PFSK-1 (cell line): ENCODE measurements around the gene HNF1A.

ENCODE experiments used
- FOXP2 ChIP-seq: optimal IDR thresholded peaks from 2 replicates; pipeline ENCODE3; 2011; ENCODE audit warnings: borderline replicate concordance, control low read depth, inconsistent platforms; ENCODE audit not compliant: insufficient read depth; ENCODE audit errors: extremely low read length, extremely low read depth
- POLR2AphosphoS5 ChIP-seq: IDR thresholded peaks from 2 replicates; pipeline ENCODE4 v1.6.1; 2012; ENCODE audit warnings: low read depth, mild to moderate bottlenecking, control low read depth, low read length, moderate library complexity
- REST ChIP-seq, 2 experiments: IDR thresholded peaks; 2 replicates each; pipeline versions ENCODE4 v1.6.1 to v1.8.0; 2011 to 2012; ENCODE audit warnings: low read depth in 2 of 2, low read length in 2 of 2, control low read depth in 1 of 2, inconsistent platforms in 1 of 2, mild to moderate bottlenecking in 1 of 2, moderate library complexity in 1 of 2; ENCODE audit not compliant: insufficient read depth in 1 of 2
- SIN3A ChIP-seq: IDR thresholded peaks from 2 replicates; pipeline ENCODE4 v1.6.1; 2012; ENCODE audit warnings: mild to moderate bottlenecking, low read length, moderate library complexity, borderline replicate concordance; ENCODE audit not compliant: insufficient read depth
- TAF1 ChIP-seq: IDR thresholded peaks from 2 replicates; pipeline ENCODE4 v1.6.1; 2012; ENCODE audit warnings: low read length, control low read depth, borderline replicate concordance; ENCODE audit not compliant: insufficient read depth

Gene HNF1A

DNA sequence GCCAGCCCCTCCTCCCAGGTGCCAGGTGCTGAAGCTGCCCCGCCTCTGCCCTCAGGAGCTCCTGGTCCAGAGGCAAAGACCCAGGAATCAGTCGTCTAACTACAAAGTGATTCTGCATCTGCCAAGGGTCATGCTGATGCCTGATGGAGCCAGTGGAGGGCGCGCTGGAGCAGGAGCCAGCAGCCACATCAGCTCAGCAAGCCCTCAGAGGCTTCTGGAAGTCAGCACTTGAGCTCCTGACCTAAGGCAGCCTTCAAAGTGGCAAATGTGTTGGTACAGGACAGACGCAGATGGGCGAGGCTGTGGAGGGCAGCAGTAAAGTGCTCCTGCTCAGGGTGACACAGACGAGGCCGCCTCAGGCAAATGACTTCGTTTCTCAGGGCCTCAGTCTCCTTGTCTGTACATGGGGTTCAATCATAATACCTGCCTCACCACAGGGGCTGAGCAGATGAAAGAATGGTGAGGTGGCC, 27.0 kb downstream of the HNF1A start:
- TF ChIP-seq SIN3A (no peak), REST (IDR thresholded peaks at IDR 0.05; ENCODE audit: insufficient read depth in 1 of 2, low read depth in 2 of 2, low read length in 2 of 2) (no peak), FOXP2 (no peak), POLR2AphosphoS5 (no peak), TAF1 (no peak)

DNA sequence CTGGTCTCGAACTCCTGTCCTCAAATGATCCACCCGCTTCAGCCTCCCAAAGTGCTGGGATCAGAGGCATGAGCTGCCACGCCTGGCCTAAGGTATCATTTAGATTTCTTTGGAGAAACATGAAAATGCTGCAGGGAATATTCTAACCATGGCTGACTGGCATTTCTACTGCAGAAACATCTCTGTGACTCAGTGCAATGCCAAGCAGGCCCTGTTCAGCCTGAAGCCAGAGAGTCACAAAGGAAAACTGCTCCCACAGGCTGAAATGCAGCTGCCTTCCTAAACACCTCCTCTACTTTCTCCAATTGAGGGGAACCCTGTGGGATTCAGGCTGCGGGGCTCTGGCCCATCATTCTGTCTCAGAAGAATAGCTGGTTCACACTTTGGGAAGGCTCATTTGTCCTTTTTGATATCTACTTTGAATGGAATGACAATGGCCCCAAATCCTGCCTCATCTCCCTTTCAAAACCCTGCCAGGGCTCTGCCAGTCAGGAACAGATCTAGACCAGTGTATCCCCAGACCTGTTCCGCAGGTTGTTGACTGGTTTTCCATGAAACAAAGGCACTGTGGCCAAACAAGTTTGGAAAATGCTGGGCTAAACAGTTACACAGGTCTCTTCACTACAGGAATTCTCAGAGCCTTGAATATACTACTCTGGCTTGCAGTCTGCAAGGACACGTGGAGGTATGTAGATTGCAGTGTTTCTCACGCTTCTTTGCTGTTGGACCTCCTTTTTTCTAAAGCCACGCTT, 30.2 kb downstream of the HNF1A start:
- TF ChIP-seq SIN3A, result no peak
- TF ChIP-seq FOXP2, result no peak
- TF ChIP-seq TAF1, result no peak
- TF ChIP-seq POLR2AphosphoS5, result no peak
- no peak for TF ChIP-seq REST (IDR thresholded peaks at IDR 0.05; ENCODE audit: insufficient read depth in 1 of 2, low read depth in 2 of 2, low read length in 2 of 2)

DNA sequence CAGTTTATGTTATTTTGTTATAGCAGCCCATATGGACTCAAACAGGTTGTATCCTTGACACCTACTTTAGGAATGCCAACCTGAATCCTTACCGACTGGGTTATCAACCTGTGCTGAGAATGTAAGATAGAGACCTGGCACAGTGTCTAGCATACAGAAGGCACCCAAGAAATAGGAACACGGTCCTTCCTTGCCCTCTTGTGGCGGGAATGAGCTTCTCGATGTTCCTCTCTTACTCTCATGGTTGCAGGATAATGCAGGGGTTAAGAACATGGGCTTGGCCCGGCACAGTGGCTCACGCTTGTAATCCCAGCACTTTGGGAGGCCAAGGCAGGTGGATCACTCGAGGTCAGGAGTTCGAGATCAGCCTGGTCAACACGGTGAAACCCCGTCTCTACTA, 31.4 kb downstream of the HNF1A start:
- TF ChIP-seq REST (IDR thresholded peaks at IDR 0.05; ENCODE audit: insufficient read depth in 1 of 2, low read depth in 2 of 2, low read length in 2 of 2) (no peak), TAF1 (no peak), SIN3A (no peak), POLR2AphosphoS5 (no peak), FOXP2 (no peak)

DNA sequence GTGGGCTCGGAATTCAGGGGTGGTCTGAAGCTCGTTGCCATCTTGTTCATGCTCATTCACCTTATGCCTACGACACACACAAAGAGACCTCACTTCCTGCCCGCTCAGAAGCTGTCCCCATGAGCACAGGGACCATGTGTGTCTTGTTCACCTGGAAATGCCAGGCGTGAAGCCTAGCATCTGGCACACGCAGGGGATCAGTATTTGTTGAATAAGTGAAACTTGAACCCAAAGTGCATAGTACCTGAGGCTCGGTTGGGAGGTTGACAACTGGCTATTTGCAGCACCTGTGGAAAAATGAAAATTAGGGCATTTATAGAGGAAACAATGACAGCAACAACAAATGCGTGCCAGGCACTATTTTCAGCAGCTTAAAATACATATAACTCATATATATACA, 32.5 kb downstream of the HNF1A start:
- TF ChIP-seq REST (IDR thresholded peaks at IDR 0.05; ENCODE audit: insufficient read depth in 1 of 2, low read depth in 2 of 2, low read length in 2 of 2) (no peak), SIN3A (no peak), FOXP2 (no peak), POLR2AphosphoS5 (no peak), TAF1 (no peak)

- TF ChIP-seq REST (IDR thresholded peaks at IDR 0.05; ENCODE audit: insufficient read depth in 1 of 2, low read depth in 2 of 2, low read length in 2 of 2) (no peak), SIN3A (no peak), POLR2AphosphoS5 (no peak), TAF1 (no peak), FOXP2 (no peak)
Measured at GRCh38 chr12:121011820-121012219, 33.5 kb downstream of the HNF1A start.
